Measurements from ENCODE around the gene SYCE3.

DNA sequence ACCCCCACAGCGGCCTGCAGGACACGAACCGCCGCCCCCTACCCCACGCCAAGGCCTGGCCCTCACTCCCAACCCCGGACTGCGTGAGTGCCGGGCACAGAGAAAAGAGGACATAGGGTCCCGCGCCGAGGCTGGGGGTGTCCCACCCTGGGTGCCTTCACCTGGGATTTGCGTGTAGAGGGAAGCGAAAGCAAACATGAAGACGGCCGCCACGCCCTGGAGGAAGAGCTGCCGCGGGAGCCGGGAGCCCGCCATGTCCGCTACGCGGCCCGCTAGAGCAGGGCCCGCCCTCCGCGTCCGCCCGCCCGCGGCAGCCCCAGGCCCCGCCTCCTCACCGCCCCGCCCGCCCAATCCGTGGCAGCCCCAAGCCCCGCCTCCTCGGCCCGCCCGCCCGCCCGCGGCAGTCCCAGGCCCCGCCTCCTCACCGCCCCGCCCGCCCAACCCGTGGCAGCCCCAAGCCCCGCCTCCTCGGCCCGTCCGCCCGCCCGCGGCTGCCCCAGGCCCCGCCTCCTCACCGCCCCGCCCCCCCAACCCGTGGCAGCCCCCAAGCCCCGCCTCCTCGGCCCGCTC, 55.2 kb downstream of the SYCE3 start, which contains the start of gene LMF2:
- TF ChIP-seq POLR2A (IDR thresholded peaks at IDR 0.05; ENCODE audit: low read depth, low read length) (0 out of 2 replicates have a peak, but pooled peaks have one; percentile 40), POLR2AphosphoS5 (IDR thresholded peaks at IDR 0.05; ENCODE audit: low read depth, low read length) (peak; percentile 2; the same call in 1 of the 2 replicates), TAF1 (IDR thresholded peaks at IDR 0.05; ENCODE audit: low read depth, low read length) (peak; percentile 36; the same call in 1 of the 2 replicates), POU2F2 (IDR thresholded peaks at IDR 0.05; ENCODE audit: low read depth, low read length) (no peak)
